Measurements from ENCODE around the gene FLNC. TPM values are rescaled to one million over a fixed set of nuclear protein-coding genes. Genes with fewer than 3 reads are reported as not detected.
A peak's percentile ranks its signal among the peaks of the same experiment; 100 is the strongest.

FLNC gene
- total and polyA plus RNA-seq, 2 of the 4 experiments (the other 2 are of a cell fraction) = 116 to 154 TPM

DNA sequence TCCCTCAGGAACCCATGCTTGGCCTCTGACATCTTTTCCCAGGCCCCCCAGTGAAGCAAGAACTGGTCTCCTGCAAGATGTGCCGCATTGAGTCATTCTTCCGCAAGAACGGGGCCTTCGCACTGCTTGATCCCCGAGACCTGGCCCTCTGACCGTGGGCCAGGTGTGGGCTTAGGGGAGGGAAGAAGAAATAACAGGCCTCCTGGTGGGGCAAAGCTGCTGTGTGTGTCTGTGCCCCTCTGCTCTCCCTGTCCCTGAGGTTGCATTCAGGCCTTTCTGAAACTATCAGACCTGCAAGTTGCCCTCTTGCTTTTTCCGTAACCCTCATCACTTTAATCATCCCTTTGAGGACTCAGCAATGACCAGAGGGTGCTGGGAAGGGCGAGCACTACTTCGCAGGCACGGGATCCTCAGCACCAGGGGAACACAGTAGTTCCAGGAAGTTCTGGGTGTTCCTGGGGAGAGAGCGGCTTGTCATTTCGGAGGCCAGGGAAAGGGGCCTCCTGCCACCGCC lies 38.5 kb downstream of the FLNC start:
- no peak overlapping the region for H3K9ac ChIP-seq (ENCODE audit: low read depth, low read length)
- H3K4me2 ChIP-seq (ENCODE audit: low read depth, low read length) = no peak overlapping the region

More for the DNA sequence above, 38.5 kb downstream of the FLNC start:
- no peaks in the 10 kb centered on the region for H3K9me1 ChIP-seq (ENCODE audit: insufficient read depth, low read length)
- no peak overlapping the region for H2BK20ac ChIP-seq (ENCODE audit: low read depth, low read length)
- H3K4me3 ChIP-seq (ENCODE audit: insufficient read depth, low read depth, low read length) = no peak overlapping the region
- dilution Hi-C loops (cut with HindIII; ENCODE audit: low sequenced_read_pairs, unreplicated experiment) (no loop called here), intact Hi-C loops (cut with micrococcal nuclease) (no loop called here), in situ Hi-C loops (cut with MboI; ENCODE audit: low sequenced_read_pairs) (no loop called here)
- peaks cover 3 to 7% of the 10 kb centered on the region in 2 experiments; a peak in 3 of 4 replicates for H3K79me1 ChIP-seq (ENCODE audit: low read depth in 1 of 2, low read length in 2 of 2)
- peaks cover under 1% of the 10 kb centered on the region for H3K4me1 ChIP-seq (ENCODE audit: control insufficient read depth, insufficient read depth, low read length)
- H3K36me3 ChIP-seq (ENCODE audit: control insufficient read depth, insufficient read depth, low read length) = peaks cover 16% of the 10 kb centered on the region
- TF ChIP-seq RFX5 (IDR thresholded peaks at IDR 0.05; ENCODE audit: low read depth, low read length) (no peak), MAFK (IDR thresholded peaks at IDR 0.05; ENCODE audit: low read depth, low read length) (no peak), CEBPB (IDR thresholded peaks at IDR 0.05; ENCODE audit: low read depth, low read length) (no peak), MAZ (IDR thresholded peaks at IDR 0.05; ENCODE audit: borderline replicate concordance, low read depth, low read length) (no peak), RAD21 (IDR thresholded peaks at IDR 0.05; ENCODE audit: low read length) (no peak), CHD1 (IDR thresholded peaks at IDR 0.05; ENCODE audit: low read depth, low read length) (no peak), SMC3 (IDR thresholded peaks at IDR 0.05; ENCODE audit: low read depth, low read length) (no peak), POLR2A (IDR thresholded peaks at IDR 0.05; ENCODE audit: low read depth, low read length) (no peak; the same call in 1 of the 2 replicates), NFE2L2 (IDR thresholded peaks at IDR 0.05; ENCODE audit: low read depth, low read length) (no peak), FOS (IDR thresholded peaks at IDR 0.05; ENCODE audit: low read depth, low read length) (no peak), MXI1 (IDR thresholded peaks at IDR 0.05; ENCODE audit: borderline replicate concordance, low read depth, low read length) (no peak), RCOR1 (IDR thresholded peaks at IDR 0.05; ENCODE audit: insufficient replicate concordance, low read length) (no peak), BHLHE40 (IDR thresholded peaks at IDR 0.05; ENCODE audit: low read depth, low read length) (no peak)
- TF ChIP-seq, protein P1, sequence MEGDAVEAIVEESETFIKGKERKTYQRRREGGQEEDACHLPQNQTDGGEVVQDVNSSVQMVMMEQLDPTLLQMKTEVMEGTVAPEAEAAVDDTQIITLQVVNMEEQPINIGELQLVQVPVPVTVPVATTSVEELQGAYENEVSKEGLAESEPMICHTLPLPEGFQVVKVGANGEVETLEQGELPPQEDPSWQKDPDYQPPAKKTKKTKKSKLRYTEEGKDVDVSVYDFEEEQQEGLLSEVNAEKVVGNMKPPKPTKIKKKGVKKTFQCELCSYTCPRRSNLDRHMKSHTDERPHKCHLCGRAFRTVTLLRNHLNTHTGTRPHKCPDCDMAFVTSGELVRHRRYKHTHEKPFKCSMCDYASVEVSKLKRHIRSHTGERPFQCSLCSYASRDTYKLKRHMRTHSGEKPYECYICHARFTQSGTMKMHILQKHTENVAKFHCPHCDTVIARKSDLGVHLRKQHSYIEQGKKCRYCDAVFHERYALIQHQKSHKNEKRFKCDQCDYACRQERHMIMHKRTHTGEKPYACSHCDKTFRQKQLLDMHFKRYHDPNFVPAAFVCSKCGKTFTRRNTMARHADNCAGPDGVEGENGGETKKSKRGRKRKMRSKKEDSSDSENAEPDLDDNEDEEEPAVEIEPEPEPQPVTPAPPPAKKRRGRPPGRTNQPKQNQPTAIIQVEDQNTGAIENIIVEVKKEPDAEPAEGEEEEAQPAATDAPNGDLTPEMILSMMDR (conservative IDR thresholded peaks at IDR 0.05; ENCODE audit: low read depth, low read length) = no peak
- TF ChIP-seq, protein P2, sequence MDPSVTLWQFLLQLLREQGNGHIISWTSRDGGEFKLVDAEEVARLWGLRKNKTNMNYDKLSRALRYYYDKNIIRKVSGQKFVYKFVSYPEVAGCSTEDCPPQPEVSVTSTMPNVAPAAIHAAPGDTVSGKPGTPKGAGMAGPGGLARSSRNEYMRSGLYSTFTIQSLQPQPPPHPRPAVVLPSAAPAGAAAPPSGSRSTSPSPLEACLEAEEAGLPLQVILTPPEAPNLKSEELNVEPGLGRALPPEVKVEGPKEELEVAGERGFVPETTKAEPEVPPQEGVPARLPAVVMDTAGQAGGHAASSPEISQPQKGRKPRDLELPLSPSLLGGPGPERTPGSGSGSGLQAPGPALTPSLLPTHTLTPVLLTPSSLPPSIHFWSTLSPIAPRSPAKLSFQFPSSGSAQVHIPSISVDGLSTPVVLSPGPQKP (IDR thresholded peaks at IDR 0.05; ENCODE audit: borderline replicate concordance, low read depth, low read length) = no peak
- TF ChIP-seq, protein P3, sequence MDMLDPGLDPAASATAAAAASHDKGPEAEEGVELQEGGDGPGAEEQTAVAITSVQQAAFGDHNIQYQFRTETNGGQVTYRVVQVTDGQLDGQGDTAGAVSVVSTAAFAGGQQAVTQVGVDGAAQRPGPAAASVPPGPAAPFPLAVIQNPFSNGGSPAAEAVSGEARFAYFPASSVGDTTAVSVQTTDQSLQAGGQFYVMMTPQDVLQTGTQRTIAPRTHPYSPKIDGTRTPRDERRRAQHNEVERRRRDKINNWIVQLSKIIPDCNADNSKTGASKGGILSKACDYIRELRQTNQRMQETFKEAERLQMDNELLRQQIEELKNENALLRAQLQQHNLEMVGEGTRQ (IDR thresholded peaks at IDR 0.05; ENCODE audit: low read depth, low read length) = no peak
- no peak overlapping the region for H2AFZ ChIP-seq (replicated peaks; ENCODE audit: low read length, poor library complexity)
- no peak overlapping the region; the same call in 1 of the 2 replicates for H3K23ac ChIP-seq (ENCODE audit: low read depth, low read length)
- no peak overlapping the region for H3K56ac ChIP-seq (ENCODE audit: extremely low read depth, insufficient read depth, low read length)
- no peak overlapping the region for H4K8ac ChIP-seq (ENCODE audit: low read depth in 2 of 2, low read length in 2 of 2)
- peak overlapping the region; percentile 39 for H2AK9ac ChIP-seq (replicated peaks; ENCODE audit: low read depth, low read length, poor library complexity)
- no peak overlapping the region for H3K27ac ChIP-seq (ENCODE audit: insufficient read depth, low read length)
- POLR2A ChIA-PET (ENCODE audit: unreplicated experiment) = no interaction called here
- no peak overlapping the region for H2BK15ac ChIP-seq (ENCODE audit: low read depth, low read length)
- DNase-seq (no peak), ATAC-seq (ENCODE audit: low read depth) (no peak)
- no peak overlapping the region for H4K91ac ChIP-seq (ENCODE audit: insufficient read depth, low read depth, low read length)
- no peak overlapping the region for H2AK5ac ChIP-seq (ENCODE audit: low read depth, low read length)
- H3K18ac ChIP-seq (ENCODE audit: low read depth, low read length) = no peak overlapping the region
- H4K20me1 ChIP-seq (ENCODE audit: insufficient read depth, low read length) = peaks cover 27% of the 10 kb centered on the region
- H3K27me3 ChIP-seq (ENCODE audit: control insufficient read depth, insufficient read depth, low read length) = peaks cover 27% of the 10 kb centered on the region
- no peaks in the 10 kb centered on the region for H3K9me3 ChIP-seq (ENCODE audit: control insufficient read depth, insufficient read depth, low read length)
- CTCF ChIA-PET = interaction anchor here (0.6 kb wide), 1 partner anchor 47 kb away, joined by 3 read pairs; no protein-coding TSS in a partner anchor
- H3K4ac ChIP-seq (ENCODE audit: low read depth, low read length) = no peak overlapping the region
- H3K14ac ChIP-seq (replicated peaks; ENCODE audit: low read depth, low read length) = no peak overlapping the region
- H2BK5ac ChIP-seq (ENCODE audit: low read depth, low read length, poor library complexity, severe bottlenecking) = no peak overlapping the region
- no TSS peak for BruUV-seq (replicated peaks)
- 0% methylated on average over 2 of the region's 13 CpGs; no CpG with 5 or more reads in 1 of the 2 experiments for WGBS, 2 experiments (ENCODE audit: extremely low coverage in 2 of 2, insufficient read length in 1 of 2)
- H2BK120ac ChIP-seq (ENCODE audit: low read depth, low read length) = no peak overlapping the region
- H4K5ac ChIP-seq (ENCODE audit: low read depth, low read length) = no peak overlapping the region

Data from IMR-90 (cell line).